ENCODE data around the gene RAB1A.
"Not testable (repeated sequence)": the region's sequence is repeated elsewhere in the genome, so short reads cannot be mapped to it uniquely, and the experiment has no call there.

Gene RAB1A

DNA sequence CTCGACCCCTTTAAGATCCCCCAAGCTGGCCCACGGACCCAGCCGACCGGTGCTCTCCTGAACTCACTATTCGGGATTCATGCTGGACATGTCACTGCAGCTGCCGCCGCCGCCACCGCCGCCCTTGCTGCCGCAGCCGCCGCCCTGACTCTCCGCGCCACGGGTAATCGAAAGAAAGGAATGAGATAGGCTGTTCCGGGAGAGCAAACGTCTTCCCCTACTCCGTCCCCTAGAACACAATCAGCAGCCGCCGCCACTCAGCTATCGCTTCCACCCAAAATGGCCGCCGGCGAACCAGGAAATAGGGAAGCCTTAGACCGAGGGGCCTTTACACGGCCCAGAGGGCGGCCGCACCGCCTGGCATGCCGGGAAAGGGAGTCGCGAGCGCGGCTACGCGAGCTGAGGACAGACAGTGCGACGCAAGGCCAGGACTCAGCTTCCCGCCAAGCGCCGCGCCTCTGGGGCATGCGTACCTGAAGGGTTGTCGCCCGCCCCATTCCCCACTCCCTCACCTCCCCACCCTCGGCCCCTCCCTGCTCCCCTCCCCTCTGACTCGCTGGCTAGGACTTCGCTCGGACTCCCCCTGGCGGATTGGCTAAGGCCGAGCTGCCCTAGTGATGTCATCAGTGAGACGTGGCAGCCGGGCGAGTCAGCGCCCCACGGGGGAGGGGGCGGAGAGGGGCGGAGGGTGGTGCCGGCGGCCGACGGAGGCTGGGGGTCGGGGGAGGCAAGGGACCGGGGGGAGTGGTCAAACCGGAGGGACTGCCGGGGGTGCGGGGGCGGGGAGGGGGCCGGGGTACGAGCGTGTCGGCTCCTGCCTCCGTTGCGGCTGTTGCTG is at the start of gene RAB1A:
Gene RAB1A (minus strand): TSS at position 281 of the 838 bp plus-strand sequence. CDS start 191 bp downstream, at position 90.
- DNase-seq: peak; percentile 86

DNA sequence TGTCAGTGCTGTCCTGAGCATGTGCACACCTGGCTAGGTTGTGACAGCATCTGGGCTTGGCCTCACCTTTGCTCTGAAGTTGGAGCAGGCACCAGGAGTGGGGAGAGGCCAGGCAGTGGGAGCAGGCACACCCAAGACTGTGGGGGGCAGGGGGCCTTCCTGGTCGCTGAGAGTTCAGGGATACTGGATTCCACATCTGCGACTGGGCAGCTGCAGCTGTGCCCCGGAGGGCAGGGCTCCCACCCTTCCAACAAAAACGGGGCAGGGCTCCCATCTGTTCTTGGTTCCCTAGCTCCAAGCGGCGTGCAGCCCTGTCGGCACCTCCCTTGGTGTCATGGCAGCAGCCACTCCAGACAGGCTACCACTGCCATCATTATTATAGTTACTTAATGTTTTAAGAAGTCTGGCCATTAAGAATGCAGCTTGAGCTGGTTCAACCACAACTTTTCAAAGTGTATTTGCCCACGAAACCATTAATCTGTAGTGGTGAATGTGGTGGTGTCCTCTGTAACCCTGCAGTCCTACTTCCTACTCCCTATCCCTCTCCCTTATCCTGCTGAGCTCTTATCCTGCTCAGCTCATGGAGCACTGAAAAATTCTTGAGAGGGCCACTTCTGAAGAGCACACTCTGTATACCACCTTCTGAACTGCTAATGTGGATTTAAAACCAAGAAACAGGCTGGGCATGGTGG is 48.0 kb upstream of the RAB1A start:
- DNase-seq: no peak

DNA sequence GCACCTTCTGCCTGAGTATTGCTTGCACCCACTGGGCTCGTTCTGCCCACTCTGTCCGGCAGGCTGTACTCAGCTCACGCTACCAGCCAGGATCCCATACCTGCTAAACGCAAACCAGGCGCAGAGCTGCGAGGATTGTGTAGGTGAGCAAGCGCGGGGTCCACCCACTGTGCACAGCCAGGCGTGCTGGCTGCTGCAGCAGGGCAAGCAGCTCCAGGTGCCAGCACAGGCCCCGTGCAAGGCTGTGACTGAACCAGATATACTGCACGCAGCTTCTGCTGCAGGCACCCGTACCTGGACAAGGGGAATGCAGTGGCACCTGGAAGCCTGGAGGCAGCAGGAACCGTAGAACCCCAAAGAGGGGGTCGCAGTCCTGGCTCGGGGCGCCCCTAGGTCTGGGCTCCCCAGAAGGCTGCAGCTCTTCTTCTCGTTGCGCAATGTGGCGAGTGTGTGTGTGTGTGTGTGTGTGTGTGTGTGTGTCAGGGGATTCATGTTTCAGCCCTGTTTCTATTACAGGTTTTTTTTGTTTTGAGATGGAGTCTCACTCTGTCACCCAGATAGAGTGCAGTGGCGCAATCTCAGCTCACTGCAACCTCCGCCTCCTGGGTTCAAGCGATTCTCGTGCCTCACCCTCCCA is 46.1 kb upstream of the RAB1A start:
- DNase-seq: no peak

DNA sequence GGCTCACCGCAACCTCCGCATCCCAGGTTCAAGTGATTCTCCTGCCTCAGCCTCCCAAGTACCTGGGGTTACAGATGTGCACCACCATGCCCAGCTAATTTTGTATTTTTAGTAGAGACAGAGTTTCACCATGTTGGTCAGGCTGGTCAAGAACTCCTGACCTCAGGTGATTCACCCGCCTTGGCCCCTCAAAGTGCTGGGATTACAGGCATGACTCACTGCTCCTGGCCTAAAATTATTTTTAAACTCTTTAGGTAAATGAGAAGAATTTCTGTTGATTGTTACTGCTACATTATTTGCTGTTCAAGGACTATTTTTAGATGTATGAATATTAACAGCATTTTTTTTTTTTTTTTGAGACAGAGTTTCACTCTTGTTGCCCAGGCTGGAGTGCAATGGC is 44.1 kb upstream of the RAB1A start:
- not testable (repeated sequence) for DNase-seq

DNA sequence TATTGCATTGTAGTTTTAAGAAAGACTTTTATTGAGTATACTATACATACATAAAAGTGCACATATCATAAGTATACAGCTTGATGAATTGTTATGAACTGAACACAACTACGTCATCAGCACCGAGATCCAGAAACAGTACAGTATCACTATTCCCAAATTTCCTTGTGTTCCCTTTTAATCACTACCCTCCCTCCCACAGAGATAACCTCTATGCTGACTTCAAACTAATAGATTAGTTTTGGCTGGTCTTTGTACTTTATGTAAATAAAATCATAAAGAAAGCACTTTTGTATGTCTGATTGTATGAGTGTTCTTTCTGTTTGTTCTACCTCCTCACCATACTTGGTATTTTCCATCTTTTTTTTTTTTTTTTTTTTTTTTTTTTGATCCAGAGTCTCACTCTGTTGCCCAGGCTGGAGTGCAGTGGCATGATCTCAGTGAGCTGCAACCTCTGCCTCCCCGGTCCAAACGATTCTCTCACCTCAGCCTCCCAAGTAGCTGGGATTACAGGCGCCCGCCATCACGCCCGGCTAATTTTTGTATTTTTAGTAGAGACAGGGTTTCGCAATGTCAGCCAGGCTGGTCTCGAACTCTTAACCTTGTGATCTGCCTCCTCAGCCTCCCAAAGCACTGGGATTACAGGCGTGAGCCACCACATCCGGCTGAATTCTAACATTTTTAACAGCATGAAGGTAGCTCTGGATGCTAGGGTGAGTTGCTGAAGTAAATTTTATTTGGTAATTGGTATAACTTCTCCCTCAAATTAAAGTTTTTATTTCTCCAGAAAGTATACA is 43.3 kb upstream of the RAB1A start:
- DNase-seq: no peak

DNA sequence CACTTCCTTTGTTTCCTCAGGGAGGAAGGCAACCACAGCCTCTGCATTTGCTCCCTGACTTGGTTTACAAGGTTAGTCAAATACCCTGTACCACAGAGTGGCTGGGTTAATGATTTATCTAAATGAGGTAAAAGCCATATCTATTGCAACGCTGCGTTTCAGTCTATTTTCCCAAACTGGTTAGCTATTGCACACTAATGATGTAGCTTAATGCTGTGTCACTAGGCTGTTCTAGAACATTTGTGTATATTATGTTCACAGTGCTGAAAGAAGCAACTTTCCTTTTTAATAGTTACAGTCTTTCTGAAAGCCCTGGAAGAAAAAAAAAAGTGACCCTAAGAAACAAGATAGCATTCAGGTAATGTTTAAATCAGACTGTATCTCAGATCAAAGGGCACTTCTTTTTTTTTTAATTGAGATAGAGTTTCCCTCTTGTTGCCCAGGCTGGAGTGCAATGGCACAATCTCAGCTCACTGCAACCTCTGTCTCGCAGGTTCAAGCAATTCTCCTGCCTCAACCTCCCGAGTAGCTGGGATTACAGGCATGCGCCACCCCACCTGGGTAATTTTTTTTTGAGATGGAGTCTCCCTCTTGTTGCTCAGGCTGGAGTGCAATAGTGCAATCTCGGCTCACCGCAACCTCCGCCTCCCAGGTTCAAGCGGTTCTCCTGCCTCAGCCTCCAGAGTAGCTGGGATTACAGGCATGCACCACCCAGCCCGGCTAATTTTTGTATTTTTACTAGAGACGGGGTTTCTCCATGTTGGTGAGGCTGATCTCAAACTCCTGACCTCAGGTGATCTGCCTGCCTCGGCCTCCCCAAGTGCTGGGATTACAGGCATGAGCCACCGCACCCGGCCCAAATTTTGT is 40.9 kb upstream of the RAB1A start:
- DNase-seq: not testable (repeated sequence)

DNA sequence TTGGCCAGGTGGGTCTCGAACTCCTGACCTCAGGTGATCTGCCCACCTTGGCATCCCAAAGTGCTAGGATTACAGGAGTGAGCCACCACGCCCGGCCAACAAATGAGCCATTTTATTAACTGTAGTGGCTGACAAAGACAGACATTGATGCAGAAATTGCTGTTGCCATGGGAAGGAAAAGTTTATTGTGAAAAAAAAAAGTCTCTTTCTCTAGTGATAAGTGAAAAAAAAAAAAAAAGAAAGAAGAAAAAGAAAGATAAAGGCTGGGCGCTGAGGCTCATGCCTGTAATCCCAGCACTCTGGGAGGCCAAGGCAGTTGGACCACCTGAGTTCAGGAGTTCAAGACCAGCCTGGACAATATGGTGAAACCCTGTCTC is 39.8 kb upstream of the RAB1A start:
- DNase-seq: no peak

DNA sequence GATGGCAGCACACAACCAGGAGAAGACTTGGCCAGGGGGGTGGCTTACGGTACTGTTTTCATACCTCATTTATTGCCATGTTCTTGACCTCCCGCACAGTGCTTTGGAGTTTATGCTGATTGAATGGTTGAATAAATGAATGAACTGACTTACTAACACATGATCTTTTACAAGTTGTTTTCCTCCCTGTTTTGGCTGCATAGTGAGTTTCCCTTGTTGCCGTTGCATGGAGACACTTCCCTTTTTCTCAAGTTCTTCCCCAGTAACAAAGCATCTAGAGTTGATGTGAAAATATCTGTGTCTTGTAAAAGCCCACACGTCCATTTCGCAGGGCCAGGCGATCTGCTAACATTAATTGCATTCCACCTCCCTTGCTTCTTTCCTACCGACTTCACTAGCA is 35.7 kb upstream of the RAB1A start:
- DNase-seq: no peak

DNA sequence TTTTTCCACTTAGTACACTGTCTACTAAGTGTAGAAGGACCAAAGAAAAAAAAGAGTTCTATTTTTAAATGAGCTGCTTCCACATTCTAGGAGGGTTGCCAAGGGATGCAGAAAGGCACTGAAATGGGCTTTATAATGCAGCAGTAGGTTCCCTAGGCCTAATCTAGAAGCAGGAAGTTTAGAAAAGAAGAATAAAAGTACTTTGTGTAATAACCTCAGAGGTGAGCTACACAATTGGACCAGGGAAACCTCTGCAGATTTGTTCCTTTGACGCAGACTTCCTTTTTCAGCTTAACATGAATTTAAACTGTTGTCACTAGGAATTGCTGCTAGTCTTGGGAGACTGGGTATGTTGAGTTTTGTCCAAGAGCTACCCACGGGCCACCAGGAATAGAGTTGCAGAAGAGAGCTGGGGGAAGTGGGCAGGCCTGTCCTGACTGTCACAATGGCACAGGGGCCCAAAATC is 34.6 kb upstream of the RAB1A start:
- no peak for DNase-seq

DNA sequence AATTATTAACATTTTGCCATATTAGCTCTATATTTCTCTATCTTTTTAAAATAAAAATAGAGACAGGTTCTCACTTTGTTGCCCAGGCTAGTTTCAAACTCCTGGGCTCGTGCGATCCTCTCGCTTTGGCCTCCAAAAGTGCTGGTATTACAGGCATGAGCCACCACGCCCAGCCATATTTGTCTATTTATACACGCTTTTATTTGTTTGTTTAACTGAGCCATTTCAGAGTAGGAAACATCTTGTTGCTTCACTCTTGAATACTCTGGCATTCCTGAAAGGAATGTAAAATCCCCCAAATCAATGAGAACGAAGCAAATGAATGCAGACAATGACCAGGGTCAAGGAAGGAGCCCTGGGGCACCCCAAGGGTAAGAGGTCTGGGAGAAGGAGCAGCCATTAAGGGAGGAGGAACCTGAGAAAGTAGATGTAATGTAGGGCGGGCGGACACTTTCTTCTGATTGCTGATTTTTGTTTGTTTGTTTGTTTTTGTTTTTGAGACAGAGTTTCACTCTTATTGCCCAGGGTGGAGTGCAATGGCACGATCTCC is 31.7 kb upstream of the RAB1A start:
- DNase-seq: no peak

DNA sequence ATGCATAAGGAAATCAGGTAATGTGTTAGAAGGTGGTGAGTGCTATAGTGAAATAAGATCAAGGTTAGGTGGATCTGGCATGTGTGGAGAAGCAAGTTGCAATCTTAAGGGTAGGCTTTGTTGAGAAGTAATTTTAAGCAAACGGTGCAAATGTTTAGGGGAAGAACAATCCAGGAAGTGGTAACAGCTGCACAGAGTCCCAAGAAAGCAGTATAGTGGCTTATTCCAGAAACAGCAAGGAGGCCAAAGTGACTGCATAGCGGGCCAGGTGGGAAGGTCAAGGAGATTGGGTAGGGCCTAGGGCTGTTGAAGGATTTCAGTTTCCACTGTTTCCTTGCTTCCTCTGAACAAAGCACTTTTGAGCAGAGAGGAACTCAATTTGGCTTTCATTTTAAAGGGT is 30.0 kb upstream of the RAB1A start:
- DNase-seq: no peak

DNA sequence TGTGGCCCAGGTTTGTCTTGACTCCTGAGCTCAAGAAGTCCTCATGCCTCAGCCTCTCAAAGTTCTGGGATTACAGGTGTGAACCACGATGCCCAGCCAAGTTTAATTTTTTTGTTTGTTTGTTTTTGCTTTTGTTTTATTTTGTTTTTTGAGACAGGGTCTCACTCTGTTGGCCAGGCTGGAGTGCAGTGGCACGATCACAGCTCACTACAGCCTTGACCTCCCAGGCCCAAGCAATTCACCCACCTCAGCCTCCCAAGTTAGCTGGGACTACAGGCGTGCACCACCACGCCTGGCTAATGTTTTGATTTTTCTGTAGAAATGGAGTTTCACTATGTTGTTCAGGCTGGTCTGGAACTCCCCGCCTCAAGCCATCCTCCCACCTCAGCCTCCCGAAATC is 29.4 kb upstream of the RAB1A start:
- DNase-seq: no peak

DNA sequence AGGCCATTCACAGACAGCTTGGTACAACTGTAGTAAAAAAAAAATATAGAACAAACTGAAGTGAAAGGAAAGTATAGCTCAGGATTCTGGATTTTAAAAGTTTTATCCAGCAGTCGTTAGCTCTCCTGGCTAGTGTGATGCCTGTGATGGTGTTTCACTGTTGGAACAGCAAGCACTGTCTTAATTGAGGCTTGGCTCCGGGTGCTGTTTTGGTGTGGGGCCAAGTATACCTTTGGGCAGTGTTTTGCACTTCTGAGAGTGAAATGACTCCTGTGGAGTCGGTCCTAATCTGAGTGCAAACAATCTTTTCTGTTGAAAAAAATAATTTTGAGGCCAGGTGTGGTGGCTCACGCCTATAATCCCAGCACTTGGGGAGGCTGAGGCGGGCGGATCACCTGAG is 28.7 kb upstream of the RAB1A start:
- DNase-seq: no peak

DNA sequence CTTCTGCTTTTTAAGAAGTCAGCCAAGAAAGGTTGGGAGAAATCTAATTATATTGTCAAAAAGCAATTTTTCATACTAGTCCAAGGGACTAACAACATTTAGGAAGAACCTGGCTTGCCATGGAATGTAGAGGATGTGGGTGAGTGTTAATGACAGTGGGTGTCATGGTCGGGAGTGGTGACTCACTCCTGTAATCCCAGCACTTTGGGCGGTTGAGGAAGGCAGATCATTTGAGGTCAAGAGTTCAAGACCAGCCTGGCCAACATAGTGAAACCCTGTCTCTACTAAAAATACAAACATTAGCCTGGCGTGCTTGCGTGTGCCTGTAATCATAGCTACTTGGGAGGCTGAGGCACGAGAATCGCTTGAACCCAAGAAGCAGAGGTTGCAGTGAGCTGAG is 27.9 kb upstream of the RAB1A start:
- not testable (repeated sequence) for DNase-seq

DNA sequence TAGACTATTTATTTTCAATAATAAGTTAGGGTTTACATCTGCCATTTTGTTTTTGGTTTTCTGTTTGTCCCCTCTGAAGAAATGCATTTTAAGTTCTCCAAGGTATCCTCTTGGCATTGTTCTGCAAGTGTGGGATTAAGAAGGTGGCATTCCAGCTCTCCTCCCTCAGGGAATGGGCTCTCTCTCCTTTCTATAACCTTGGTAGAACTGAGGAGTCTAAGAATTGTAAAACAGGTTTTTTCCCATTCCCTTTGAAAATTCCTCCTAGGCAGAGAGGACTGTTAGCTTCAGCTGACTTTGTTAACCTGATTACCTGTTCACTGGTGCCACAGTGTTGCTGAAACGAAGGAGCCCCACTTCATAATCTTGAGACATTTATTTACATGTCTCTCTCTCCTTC is 26.1 kb upstream of the RAB1A start:
- DNase-seq: no peak

DNA sequence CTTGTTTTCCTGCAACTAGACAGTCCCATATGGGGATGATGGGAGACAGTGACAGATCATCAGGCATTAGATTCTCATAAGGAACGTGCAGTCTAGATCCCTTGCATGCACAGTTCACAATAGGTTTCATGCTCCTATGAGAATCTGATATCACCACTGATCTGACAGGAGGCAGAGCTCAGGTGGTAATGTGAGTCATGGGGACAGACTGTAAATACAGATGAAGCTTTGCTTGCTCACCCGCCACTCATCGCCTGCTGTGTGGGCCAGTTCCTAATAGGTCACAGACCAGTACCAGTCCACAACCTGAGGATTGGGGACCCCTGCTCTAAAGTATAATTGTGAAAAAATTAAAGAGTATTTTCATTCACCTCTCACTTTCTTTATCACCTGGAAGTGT is 23.6 kb upstream of the RAB1A start:
- no peak for DNase-seq

DNA sequence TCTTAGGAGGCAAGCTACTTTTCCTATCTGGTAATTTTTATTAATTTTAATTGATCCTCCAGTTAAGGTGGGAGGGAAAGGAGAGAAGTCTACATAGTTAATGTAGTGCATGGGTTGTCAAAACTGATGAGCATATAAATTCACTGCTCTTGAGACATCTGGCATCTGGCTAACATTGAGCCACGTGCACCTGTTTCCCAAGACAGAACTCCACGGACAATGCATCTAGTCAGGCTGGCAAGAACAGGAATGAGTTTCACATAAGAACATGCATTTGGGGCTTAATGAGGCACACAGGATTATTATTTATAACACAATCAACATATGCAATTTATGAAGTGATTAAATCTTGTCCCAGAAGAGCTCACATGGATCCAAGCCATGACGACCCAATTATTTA is 16.2 kb upstream of the RAB1A start:
- no peak for DNase-seq

DNA sequence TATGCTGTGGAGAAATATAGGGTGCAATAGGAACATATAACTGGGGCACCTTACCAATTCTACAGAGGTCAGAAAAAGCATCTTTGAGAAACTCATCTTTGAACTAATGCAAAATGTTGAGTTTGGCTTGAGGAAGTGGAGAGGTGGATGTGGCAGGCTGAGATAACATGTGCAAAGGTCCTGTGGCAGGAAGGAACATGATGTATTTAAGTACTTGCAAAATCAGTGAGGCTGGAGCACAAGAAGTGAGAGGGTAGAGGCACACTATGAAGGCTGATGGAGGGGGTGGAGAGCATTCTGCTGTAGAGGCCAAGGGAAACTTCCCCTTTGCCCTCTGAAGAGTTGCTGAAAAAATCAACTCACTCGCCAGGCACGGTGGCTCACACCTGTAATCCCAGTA is 14.7 kb upstream of the RAB1A start:
- DNase-seq: no peak

DNA sequence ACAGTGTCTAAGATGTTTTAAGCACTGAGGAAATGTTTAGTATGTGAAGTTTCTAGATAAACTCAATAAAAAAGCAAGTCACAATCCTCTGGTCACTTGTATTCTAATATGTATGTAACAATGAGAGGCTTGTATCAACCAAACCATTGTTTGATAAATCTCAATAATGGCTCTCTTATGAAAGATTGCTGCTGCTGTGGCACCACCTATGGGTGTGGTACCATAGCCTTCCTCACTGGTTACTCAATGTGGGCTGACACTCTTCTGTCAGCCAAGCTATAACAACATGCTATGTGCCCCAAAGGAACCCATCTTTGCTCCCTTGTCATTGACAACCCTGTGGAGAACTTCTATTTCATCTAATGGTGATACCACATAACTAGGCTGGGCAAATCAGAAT is 12.6 kb upstream of the RAB1A start:
- no peak for DNase-seq

DNA sequence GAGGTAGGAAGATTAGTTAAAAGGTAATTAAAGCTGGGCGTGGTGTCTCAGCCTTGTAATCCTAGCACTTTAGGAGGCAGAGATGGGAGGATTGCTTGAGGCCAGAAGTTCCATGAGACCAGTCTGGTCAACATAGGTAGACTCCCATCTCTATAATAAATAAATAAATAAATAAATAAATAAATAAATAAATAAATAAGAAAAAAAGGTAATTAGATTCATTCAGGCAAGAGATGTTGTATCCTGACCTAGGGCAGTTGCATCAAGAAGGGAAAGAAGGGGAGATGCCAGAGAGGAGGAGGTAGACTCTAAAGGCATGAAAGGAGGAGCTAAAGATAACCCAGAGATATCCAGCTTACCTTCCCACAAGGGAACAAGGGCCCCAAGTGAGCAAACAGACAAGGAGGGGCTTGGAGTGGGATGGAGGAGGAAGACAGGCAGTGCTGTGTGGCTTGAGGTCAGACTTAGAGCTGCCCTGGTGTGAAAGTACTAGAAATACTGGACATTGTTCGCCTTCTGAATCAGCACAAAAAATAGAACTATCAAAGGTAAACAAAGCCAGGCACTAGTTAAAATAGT is 7.4 kb upstream of the RAB1A start:
- no peak for DNase-seq

DNA sequence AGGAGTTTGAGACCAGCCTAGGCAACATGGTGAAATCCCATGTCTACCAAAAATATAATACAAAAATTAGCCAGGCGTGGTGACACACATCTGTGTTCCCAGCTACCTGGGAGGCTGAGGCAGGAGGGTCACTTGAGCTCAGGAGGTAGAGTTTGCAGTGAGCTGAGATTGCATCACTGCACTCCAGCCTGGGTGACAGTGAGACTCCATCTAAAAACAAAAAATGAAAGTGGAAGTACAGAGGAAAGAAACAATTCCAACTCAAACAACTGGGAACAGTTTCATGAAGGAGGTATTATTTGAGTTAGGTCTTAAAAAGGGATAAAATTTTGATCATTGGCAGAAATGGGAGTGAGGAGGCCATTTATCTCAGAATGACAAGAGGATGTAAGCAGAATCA is 6.3 kb upstream of the RAB1A start:
- DNase-seq: no peak
